IMR-90 (cell line): Measurements from ENCODE around the gene TOR2A. TPM values are rescaled to one million over a fixed set of nuclear protein-coding genes. Genes with fewer than 3 reads are reported as not detected.
A peak's percentile ranks its signal among the peaks of the same experiment; 100 is the strongest.

Source experiments
- ATAC-seq: fragments of 200-7000 bp; cut with Tn5 transposase; 2 replicates; pipeline ENCODE4 v1.9.1; 2020; ENCODE audit warnings: low read depth, mild to moderate bottlenecking, moderate library complexity
- BruUV-seq: library from RNA; stranded (reverse); fragments of 400-500 nt; replicated peaks from 2 replicates; lab custom pipeline; 2021; lab: Mats Ljungman, UMichigan
- CTCF ChIA-PET: fragments of 300-600 bp; formaldehyde crosslinking; extraction: SDS; loops from one replicate; lab custom pipeline; 2021; ENCODE audit warnings: antibody characterized with exemption; lab: Yijun Ruan, JAX
- POLR2A ChIA-PET: fragments of 300-600 bp; sonication (Branson Sonifier 250); formaldehyde crosslinking; loops from one replicate; lab custom pipeline; 2022; ENCODE audit warnings: antibody characterized with exemption; ENCODE audit not compliant: unreplicated experiment; lab: Charles Lee
- DNase-seq: peaks from one replicate; pipeline ENCODE4 v3.0.0; 2013
- H2AFZ ChIP-seq: replicated peaks from 2 replicates; pipeline ENCODE3; 2013; ENCODE audit warnings: low read length, mild to moderate bottlenecking; ENCODE audit not compliant: poor library complexity
- H2AK5ac ChIP-seq: 2 replicates; pipeline ENCODE4 v1.6.1; 2013; ENCODE audit warnings: low read depth, low read length, inconsistent platforms
- H2AK9ac ChIP-seq: replicated peaks from 2 replicates; pipeline ENCODE3; 2013; ENCODE audit warnings: mild to moderate bottlenecking, low read depth, low read length, moderate library complexity; ENCODE audit not compliant: poor library complexity
- H2BK120ac ChIP-seq: 2 replicates; pipeline ENCODE4 v1.6.1; 2013; ENCODE audit warnings: low read depth, low read length, inconsistent platforms
- H2BK15ac ChIP-seq: 3 replicates; pipeline ENCODE4 v1.6.1; 2013; ENCODE audit warnings: low read depth, low read length, inconsistent platforms
- H2BK20ac ChIP-seq: 2 replicates; pipeline ENCODE4 v1.6.1; 2013; ENCODE audit warnings: low read depth, mild to moderate bottlenecking, inconsistent platforms, low read length, moderate library complexity
- H2BK5ac ChIP-seq: 2 replicates; pipeline ENCODE4 v1.6.1; 2013; ENCODE audit warnings: mild to moderate bottlenecking, low read depth, low read length, inconsistent platforms; ENCODE audit not compliant: poor library complexity, severe bottlenecking
- H3K14ac ChIP-seq: replicated peaks from 2 replicates; pipeline ENCODE4 v1.6.1; 2013; ENCODE audit warnings: low read depth, low read length, inconsistent platforms
- H3K18ac ChIP-seq: 2 replicates; pipeline ENCODE4 v1.6.1; 2013; ENCODE audit warnings: low read depth, low read length, control low read depth
- H3K23ac ChIP-seq: 2 replicates; pipeline ENCODE4 v1.6.1; 2013; ENCODE audit warnings: low read depth, low read length, inconsistent platforms
- H3K27ac ChIP-seq: 2 replicates; pipeline ENCODE4 v1.5.1; 2013; ENCODE audit warnings: mild to moderate bottlenecking, control low read depth, low read length; ENCODE audit not compliant: insufficient read depth
- H3K27me3 ChIP-seq: 2 replicates; pipeline ENCODE4 v1.6.1; 2013; ENCODE audit warnings: low read length; ENCODE audit not compliant: control insufficient read depth, insufficient read depth
- H3K36me3 ChIP-seq: 2 replicates; pipeline ENCODE4 v1.6.1; 2013; ENCODE audit warnings: low read length, mixed read lengths; ENCODE audit not compliant: control insufficient read depth, insufficient read depth
- H3K4ac ChIP-seq: 2 replicates; pipeline ENCODE4 v1.6.1; 2013; ENCODE audit warnings: low read depth, low read length, inconsistent platforms
- H3K4me1 ChIP-seq: 2 replicates; pipeline ENCODE4 v1.6.1; 2013; ENCODE audit warnings: low read length, mixed read lengths; ENCODE audit not compliant: control insufficient read depth, insufficient read depth
- H3K4me2 ChIP-seq: 2 replicates; pipeline ENCODE4 v1.6.1; 2013; ENCODE audit warnings: low read depth, mild to moderate bottlenecking, control low read depth, low read length, moderate library complexity
- H3K4me3 ChIP-seq: 2 replicates; pipeline ENCODE4 v1.5.1; 2013; ENCODE audit warnings: low read depth, mild to moderate bottlenecking, control low read depth, low read length, moderate library complexity; ENCODE audit not compliant: insufficient read depth
- H3K56ac ChIP-seq: 2 replicates; pipeline ENCODE4 v1.6.1; 2013; ENCODE audit warnings: low read length, inconsistent platforms; ENCODE audit not compliant: insufficient read depth; ENCODE audit errors: extremely low read depth
- H3K79me1 ChIP-seq, 2 experiments: 2 replicates each; pipeline ENCODE4 v1.6.1; 2013; ENCODE audit warnings: low read length in 2 of 2, inconsistent platforms in 1 of 2, low read depth in 1 of 2
- H3K9ac ChIP-seq: 2 replicates; pipeline ENCODE4 v1.6.1; 2013; ENCODE audit warnings: low read depth, low read length, control low read depth
- H3K9me1 ChIP-seq: 2 replicates; pipeline ENCODE4 v1.6.1; 2013; ENCODE audit warnings: low read length, inconsistent platforms; ENCODE audit not compliant: insufficient read depth
- H3K9me3 ChIP-seq: 2 replicates; pipeline ENCODE4 v1.6.1; 2013; ENCODE audit warnings: low read length; ENCODE audit not compliant: control insufficient read depth, insufficient read depth
- H4K20me1 ChIP-seq: 2 replicates; pipeline ENCODE4 v1.6.1; 2013; ENCODE audit warnings: low read length, inconsistent platforms; ENCODE audit not compliant: insufficient read depth
- H4K5ac ChIP-seq: 2 replicates; pipeline ENCODE4 v1.6.1; 2013; ENCODE audit warnings: mild to moderate bottlenecking, low read depth, low read length, control low read depth
- H4K8ac ChIP-seq, 2 experiments: 2 replicates each; pipeline ENCODE4 v1.6.1; 2013; ENCODE audit warnings: low read depth in 2 of 2, low read length in 2 of 2, control low read depth in 1 of 2, inconsistent platforms in 1 of 2
- H4K91ac ChIP-seq: 2 replicates; pipeline ENCODE4 v1.6.1; 2013; ENCODE audit warnings: low read depth, low read length, inconsistent platforms; ENCODE audit not compliant: insufficient read depth
- BHLHE40 ChIP-seq: fragments of 150-350 bp; IDR thresholded peaks from 2 replicates; pipeline ENCODE4 v1.6.1; 2016; ENCODE audit warnings: mild to moderate bottlenecking, low read depth, low read length
- MAFK ChIP-seq: IDR thresholded peaks from 2 replicates; pipeline ENCODE4 v1.6.1; 2012; ENCODE audit warnings: low read depth, low read length, improper control_type of control experiment
- MXI1 ChIP-seq: IDR thresholded peaks from 2 replicates; pipeline ENCODE4 v1.6.1; 2012; ENCODE audit warnings: low read depth, mild to moderate bottlenecking, low read length, moderate library complexity, borderline replicate concordance
- NFE2L2 ChIP-seq: fragments of 150-350 bp; IDR thresholded peaks from 2 replicates; pipeline ENCODE4 v1.6.1; 2016; ENCODE audit warnings: low read depth, mild to moderate bottlenecking, low read length
- POLR2A ChIP-seq: IDR thresholded peaks from 2 replicates; pipeline ENCODE4 v1.6.1; 2012; ENCODE audit warnings: mild to moderate bottlenecking, low read depth, low read length
- RCOR1 ChIP-seq: IDR thresholded peaks from 2 replicates; pipeline ENCODE4 v1.6.1; 2012; ENCODE audit warnings: mild to moderate bottlenecking, low read length, improper control_type of control experiment; ENCODE audit not compliant: insufficient replicate concordance
- RFX5 ChIP-seq: IDR thresholded peaks from 2 replicates; pipeline ENCODE4 v1.8.0; 2012; ENCODE audit warnings: low read depth, mild to moderate bottlenecking, low read length, moderate library complexity
- SMC3 ChIP-seq: fragments of 150-350 bp; IDR thresholded peaks from 2 replicates; pipeline ENCODE4 v1.6.1; 2016; ENCODE audit warnings: low read depth, mild to moderate bottlenecking, antibody characterized with exemption, low read length, moderate library complexity
- WGBS, 2 experiments: methylation state at CpG; one replicate each; pipeline versions ENCODE4 v1.1.5 to v1.1.7; 2013; ENCODE audit warnings: missing lambda C conversion rate in 2 of 2; ENCODE audit not compliant: insufficient read length in 1 of 2; ENCODE audit errors: extremely low coverage in 2 of 2; 5-methylcytosine and 5-hydroxymethylcytosine counted together
- dilution Hi-C: fragments of 300-500 bp; cut with HindIII; formaldehyde crosslinking; loops from one replicate; pipeline ENCODE4 v1.14.3; 2018; ENCODE audit warnings: low sequenced_read_pairs; ENCODE audit not compliant: unreplicated experiment
- in situ Hi-C: fragments of 300-500 bp; cut with MboI; formaldehyde crosslinking; loops from 3 replicates; pipeline ENCODE4 v1.14.3; 2019; ENCODE audit warnings: low sequenced_read_pairs, inconsistent platforms, mixed read lengths
- intact Hi-C: fragments of 100-400 bp; cut with micrococcal nuclease; formaldehyde crosslinking; loops from 2 replicates; pipeline ENCODE4 v1.10.0; 2022
- polyA plus RNA-seq, 3 experiments: library from polyadenylated mRNA; depleted of rRNA; stranded (reverse); fragments of >200 nt; gene quantifications; 2 replicates each; pipeline ENCODE4 v1.2.3, GENCODE V29; 2012; ENCODE audit warnings: low replicate concordance in 1 of 3
- total RNA-seq: library from RNA; depleted of rRNA; stranded (reverse); fragments of >200 nt; gene quantifications from 2 replicates; pipeline ENCODE4 v1.2.3, GENCODE V29; 2012

TOR2A gene
- total and polyA plus RNA-seq, 2 of the 4 experiments (the other 2 are of a cell fraction), result 0.90 to 12.5 TPM

- TF ChIP-seq POLR2A, result no peak
- TF ChIP-seq RFX5, result no peak
- no peak for TF ChIP-seq MXI1
- TF ChIP-seq RCOR1, result no peak
- TF ChIP-seq NFE2L2, result no peak
- no peak for TF ChIP-seq BHLHE40
- TF ChIP-seq MAFK, result no peak
- TF ChIP-seq SMC3, result no peak
- dilution Hi-C loops, result no loop called here
- Histone ChIP-seq H2BK15ac (no peak overlapping the region), H3K27ac (no peak overlapping the region), H3K14ac (no peak overlapping the region), H3K56ac (no peak overlapping the region), H2AFZ (peak overlapping the region; percentile 34), H3K4ac (no peak overlapping the region), H4K8ac (no peak overlapping the region), H2BK5ac (no peak overlapping the region), H3K9me1 (no peaks in the 10 kb centered on the region; the same call in 1 of the 2 replicates), H3K9me3 (no peaks in the 10 kb centered on the region), H3K36me3 (no peaks in the 10 kb centered on the region), H3K9ac (no peak overlapping the region), H3K4me1 (0 out of 2 replicates have a peak, but pooled peaks cover 1% of the 10 kb centered on the region), H3K18ac (no peak overlapping the region), H2AK5ac (no peak overlapping the region), H4K5ac (no peak overlapping the region), H3K23ac (no peak overlapping the region), H3K4me2 (no peak overlapping the region), H4K20me1 (no peaks in the 10 kb centered on the region), H3K27me3 (peaks cover 4% of the 10 kb centered on the region; the same call in 1 of the 2 replicates), H2BK120ac (no peak overlapping the region), H3K4me3 (no peak overlapping the region), H4K91ac (no peak overlapping the region), H2AK9ac (no peak overlapping the region), H2BK20ac (no peak overlapping the region), H3K79me1 (no peaks in the 10 kb centered on the region)
- ATAC-seq (no peak), DNase-seq (no peak)
- in situ Hi-C loops, result no loop called here
- BruUV-seq, result no TSS peak
- intact Hi-C loops, result no loop called here
- CTCF ChIA-PET, result interaction anchor here (2.6 kb wide), 1 partner anchor 11 kb away, joined by 8 read pairs; the partner anchor contains the start of gene TOR2A
- 58% methylated on average over 6 of the region's 23 CpGs; no CpG with 5 or more reads in 1 of the 2 experiments for WGBS, 2 experiments
- POLR2A ChIA-PET, result no interaction called here
These were observed 11.1 kb downstream of the TOR2A start for GRCh38 chr9:127724012-127724411.
